Parathyroid adenoma (tissue), 2 donors: ENCODE data around the gene TMEM39A.

Experiments
- H2AFZ ChIP-seq: fragments of 300-600 bp; sonication (generic); one replicate; pipeline ENCODE4 v1.7.0; 2017; ENCODE audit warnings: antibody characterized with exemption, mild to moderate bottlenecking
- H3K27ac ChIP-seq: fragments of 300-600 bp; sonication (generic); one replicate; pipeline ENCODE4 v1.7.0; 2017
- H3K27me3 ChIP-seq: fragments of 300-600 bp; sonication (generic); one replicate; pipeline ENCODE4 v1.7.0; 2017; ENCODE audit warnings: low read length; ENCODE audit not compliant: control insufficient read depth, insufficient read depth
- H3K36me3 ChIP-seq: fragments of 300-600 bp; sonication (generic); one replicate; pipeline ENCODE4 v1.7.0; 2017; ENCODE audit warnings: low read length; ENCODE audit not compliant: control insufficient read depth, insufficient read depth
- H3K4me1 ChIP-seq: fragments of 300-600 bp; sonication (generic); one replicate; pipeline ENCODE4 v1.7.0; 2017; ENCODE audit warnings: control low read depth
- H3K4me2 ChIP-seq: fragments of 300-600 bp; sonication (generic); one replicate; pipeline ENCODE4 v1.7.0; 2017; ENCODE audit warnings: low read length
- H3K4me3 ChIP-seq: fragments of 300-600 bp; sonication (generic); one replicate; pipeline ENCODE4 v1.7.0; 2017; ENCODE audit warnings: low read depth, low read length
- H3K79me2 ChIP-seq: fragments of 300-600 bp; sonication (generic); one replicate; pipeline ENCODE4 v1.7.0; 2017; ENCODE audit warnings: control low read depth
- H3K9ac ChIP-seq: fragments of 300-600 bp; sonication (generic); one replicate; pipeline ENCODE4 v1.7.0; 2017; ENCODE audit warnings: mild to moderate bottlenecking
- H3K9me3 ChIP-seq: fragments of 300-600 bp; sonication (generic); one replicate; pipeline ENCODE4 v1.7.0; 2017; ENCODE audit warnings: low read length; ENCODE audit not compliant: control insufficient read depth
- TF ChIP-seq, protein P1 (sequence below): fragments of 300-600 bp; sonication (generic); IDR thresholded peaks from one replicate; pipeline ENCODE4 v1.7.0; 2017; ENCODE audit warnings: antibody characterized with exemption, mild to moderate bottlenecking
- donor health status: primary hyperparathyroidism.

The TMEM39A gene

DNA sequence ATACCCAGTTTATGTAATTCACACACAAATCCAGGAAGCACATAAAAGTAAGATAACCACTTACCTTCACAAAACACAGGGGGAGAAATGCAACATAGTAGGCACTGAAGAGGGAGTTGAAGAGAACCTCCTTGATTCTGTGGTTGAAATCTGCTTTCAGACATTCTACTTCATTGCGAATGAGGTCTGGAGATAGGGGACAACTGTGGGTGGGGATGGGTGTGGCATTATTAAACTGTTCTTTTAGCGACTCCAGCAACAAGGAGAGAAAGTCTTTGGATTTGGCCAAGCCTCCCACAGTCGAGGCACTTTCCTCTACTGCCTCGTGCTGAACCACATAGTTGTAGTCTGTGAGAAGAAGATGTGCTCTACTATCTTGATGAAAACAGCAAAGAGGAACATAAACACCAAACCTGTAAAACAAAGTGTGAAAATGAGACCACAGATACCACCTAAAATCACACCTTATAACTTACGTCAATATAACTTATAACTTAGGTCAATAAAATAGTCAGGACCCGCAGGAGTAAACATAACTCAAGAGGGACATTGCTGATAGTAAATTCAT is 25.6 kb downstream of the TMEM39A start:
- Histone ChIP-seq H3K27ac (no peak overlapping the region), H3K9ac (no peak overlapping the region), H2AFZ (no peak overlapping the region), H3K4me3 (no peak overlapping the region), H3K9me3 (no peaks in the 10 kb centered on the region), H3K27me3 (no peaks in the 10 kb centered on the region), H3K4me2 (no peak overlapping the region), H3K4me1 (peaks cover 8% of the 10 kb centered on the region), H3K79me2 (no peaks in the 10 kb centered on the region), H3K36me3 (no peaks in the 10 kb centered on the region)
- TF ChIP-seq, protein P1, sequence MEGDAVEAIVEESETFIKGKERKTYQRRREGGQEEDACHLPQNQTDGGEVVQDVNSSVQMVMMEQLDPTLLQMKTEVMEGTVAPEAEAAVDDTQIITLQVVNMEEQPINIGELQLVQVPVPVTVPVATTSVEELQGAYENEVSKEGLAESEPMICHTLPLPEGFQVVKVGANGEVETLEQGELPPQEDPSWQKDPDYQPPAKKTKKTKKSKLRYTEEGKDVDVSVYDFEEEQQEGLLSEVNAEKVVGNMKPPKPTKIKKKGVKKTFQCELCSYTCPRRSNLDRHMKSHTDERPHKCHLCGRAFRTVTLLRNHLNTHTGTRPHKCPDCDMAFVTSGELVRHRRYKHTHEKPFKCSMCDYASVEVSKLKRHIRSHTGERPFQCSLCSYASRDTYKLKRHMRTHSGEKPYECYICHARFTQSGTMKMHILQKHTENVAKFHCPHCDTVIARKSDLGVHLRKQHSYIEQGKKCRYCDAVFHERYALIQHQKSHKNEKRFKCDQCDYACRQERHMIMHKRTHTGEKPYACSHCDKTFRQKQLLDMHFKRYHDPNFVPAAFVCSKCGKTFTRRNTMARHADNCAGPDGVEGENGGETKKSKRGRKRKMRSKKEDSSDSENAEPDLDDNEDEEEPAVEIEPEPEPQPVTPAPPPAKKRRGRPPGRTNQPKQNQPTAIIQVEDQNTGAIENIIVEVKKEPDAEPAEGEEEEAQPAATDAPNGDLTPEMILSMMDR = no peak

DNA sequence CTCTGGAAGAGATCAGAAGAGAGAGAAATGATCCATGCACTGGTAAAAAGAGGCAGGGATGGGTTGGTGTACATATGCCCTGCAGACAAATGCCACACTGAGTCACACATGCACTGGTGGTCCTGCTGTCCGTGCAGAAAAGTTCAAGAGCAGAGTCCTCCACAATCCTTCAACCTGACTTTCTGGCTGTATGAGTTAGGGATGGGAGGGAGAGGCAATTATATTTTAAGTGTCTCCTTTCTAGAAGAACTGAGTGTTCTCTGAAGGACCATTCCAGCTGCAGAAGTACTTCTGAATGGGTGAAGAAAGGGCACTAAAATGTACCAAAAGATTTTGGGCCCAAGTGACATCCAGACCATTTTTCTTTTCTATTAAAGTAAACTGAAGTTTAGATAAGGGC is 26.4 kb downstream of the TMEM39A start:
- TF ChIP-seq, protein P1 = no peak
- H3K4me3 ChIP-seq = no peak overlapping the region

DNA sequence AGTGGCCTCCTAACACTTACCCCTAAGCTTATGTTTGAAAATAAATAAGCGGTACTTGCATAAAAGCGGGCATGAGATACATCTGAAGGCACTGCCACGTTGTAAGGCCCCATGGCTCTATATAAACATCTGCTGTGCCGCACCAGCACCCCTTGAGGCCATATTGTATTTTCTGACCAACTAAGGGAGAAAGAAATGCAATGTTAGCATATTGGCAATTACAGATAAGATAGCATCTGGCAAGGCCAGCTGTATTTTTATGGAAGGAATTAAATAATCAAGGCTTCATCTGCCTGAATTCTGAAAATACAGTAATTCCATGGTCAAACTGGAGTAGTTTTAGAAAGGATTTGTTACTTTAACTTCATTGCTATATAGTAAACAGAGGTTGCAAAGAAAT is 28.7 kb downstream of the TMEM39A start:
- Histone ChIP-seq H3K36me3 (no peaks in the 10 kb centered on the region), H3K27me3 (no peaks in the 10 kb centered on the region), H3K4me2 (no peak overlapping the region), H3K4me3 (no peak overlapping the region), H3K27ac (peak overlapping the region; percentile 8), H2AFZ (no peak overlapping the region), H3K4me1 (peaks cover 8% of the 10 kb centered on the region), H3K79me2 (no peaks in the 10 kb centered on the region), H3K9ac (no peak overlapping the region), H3K9me3 (no peaks in the 10 kb centered on the region)
- TF ChIP-seq, protein P1 = no peak

More for the DNA sequence above, 26.4 kb downstream of the TMEM39A start:
- Histone ChIP-seq H3K4me1 (peaks cover 8% of the 10 kb centered on the region), H3K27me3 (no peaks in the 10 kb centered on the region), H3K79me2 (no peaks in the 10 kb centered on the region), H3K9me3 (no peaks in the 10 kb centered on the region), H3K4me2 (no peak overlapping the region), H2AFZ (no peak overlapping the region), H3K27ac (no peak overlapping the region), H3K36me3 (no peaks in the 10 kb centered on the region), H3K9ac (no peak overlapping the region)

DNA sequence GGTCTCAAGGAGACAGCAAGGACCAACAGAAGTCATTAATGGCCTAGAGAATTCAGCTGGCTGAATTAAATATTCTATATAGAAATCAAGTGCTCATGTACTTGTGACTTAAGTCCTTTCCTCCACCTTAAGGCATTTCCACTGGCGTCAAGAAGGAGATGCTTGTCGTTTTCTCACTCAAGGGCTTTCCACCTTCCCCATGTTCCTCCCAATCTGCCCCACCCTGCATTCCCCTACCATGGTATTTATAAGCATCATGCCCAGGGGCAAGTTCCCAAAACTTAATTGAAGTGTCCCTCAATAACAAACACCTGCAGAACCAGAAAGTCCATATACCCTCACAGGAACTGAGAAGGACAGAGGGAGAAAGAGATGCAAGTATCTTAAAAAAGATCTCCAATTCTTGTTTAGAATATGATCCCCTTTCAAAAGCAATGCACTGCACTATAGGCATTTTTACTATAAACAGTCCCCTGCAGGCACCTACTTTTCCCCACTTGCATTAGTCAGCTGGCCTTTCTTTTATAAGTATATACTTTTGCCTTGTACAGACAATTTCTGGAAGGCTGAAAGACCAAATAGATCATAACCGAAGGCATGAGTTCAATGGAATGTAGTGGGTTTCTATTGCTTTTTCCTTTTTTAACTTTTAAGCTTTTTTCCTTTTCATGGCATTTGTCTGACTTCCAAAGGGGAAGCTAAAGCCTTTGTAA is 29.6 kb downstream of the TMEM39A start:
- peaks cover 8% of the 10 kb centered on the region for H3K4me1 ChIP-seq
- no peaks in the 10 kb centered on the region for H3K27me3 ChIP-seq
- H3K36me3 ChIP-seq = peaks cover 5% of the 10 kb centered on the region
- no peaks in the 10 kb centered on the region for H3K9me3 ChIP-seq
- no peak overlapping the region for H2AFZ ChIP-seq
- H3K9ac ChIP-seq = no peak overlapping the region
- H3K79me2 ChIP-seq = no peaks in the 10 kb centered on the region
- no peak overlapping the region for H3K4me2 ChIP-seq
- H3K27ac ChIP-seq = no peak overlapping the region
- no peak overlapping the region for H3K4me3 ChIP-seq
- TF ChIP-seq, protein P1 = no peak

DNA sequence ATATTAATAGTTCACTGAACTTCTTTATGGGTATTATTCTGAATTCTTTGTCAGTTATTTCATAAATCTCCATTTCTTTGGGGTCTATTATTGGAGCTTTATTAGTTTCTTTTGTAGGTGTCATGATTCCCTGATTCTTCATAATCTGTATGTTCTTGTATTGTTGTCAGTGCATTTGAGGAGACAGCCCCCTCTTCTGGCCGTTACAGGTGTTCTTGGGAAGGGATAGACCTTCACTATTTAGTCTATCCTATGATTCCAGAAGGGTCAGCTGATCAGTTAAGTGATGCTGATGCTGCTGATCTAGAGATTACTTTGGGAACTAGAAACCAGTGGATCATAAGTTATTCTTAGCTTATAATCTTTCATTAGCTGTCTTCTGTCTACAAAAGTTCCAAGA is 34.9 kb downstream of the TMEM39A start:
- H3K27ac ChIP-seq = no peak overlapping the region
- H3K4me3 ChIP-seq = no peak overlapping the region
- H3K79me2 ChIP-seq = no peaks in the 10 kb centered on the region
- peaks cover 9% of the 10 kb centered on the region for H3K9me3 ChIP-seq
- no peaks in the 10 kb centered on the region for H3K27me3 ChIP-seq
- no peaks in the 10 kb centered on the region for H3K4me1 ChIP-seq
- no peak overlapping the region for H3K9ac ChIP-seq
- no peak overlapping the region for H3K4me2 ChIP-seq
- peaks cover 7% of the 10 kb centered on the region for H3K36me3 ChIP-seq
- no peak overlapping the region for H2AFZ ChIP-seq
- TF ChIP-seq, protein P1 = no peak
